ENCODE results near the gene UFSP1. TPM values are rescaled to one million over a fixed set of nuclear protein-coding genes. Genes with fewer than 3 reads are reported as not detected.

Gene UFSP1
- total RNA-seq, 1 donor from 2014 or later, result 3.5 TPM

DNA sequence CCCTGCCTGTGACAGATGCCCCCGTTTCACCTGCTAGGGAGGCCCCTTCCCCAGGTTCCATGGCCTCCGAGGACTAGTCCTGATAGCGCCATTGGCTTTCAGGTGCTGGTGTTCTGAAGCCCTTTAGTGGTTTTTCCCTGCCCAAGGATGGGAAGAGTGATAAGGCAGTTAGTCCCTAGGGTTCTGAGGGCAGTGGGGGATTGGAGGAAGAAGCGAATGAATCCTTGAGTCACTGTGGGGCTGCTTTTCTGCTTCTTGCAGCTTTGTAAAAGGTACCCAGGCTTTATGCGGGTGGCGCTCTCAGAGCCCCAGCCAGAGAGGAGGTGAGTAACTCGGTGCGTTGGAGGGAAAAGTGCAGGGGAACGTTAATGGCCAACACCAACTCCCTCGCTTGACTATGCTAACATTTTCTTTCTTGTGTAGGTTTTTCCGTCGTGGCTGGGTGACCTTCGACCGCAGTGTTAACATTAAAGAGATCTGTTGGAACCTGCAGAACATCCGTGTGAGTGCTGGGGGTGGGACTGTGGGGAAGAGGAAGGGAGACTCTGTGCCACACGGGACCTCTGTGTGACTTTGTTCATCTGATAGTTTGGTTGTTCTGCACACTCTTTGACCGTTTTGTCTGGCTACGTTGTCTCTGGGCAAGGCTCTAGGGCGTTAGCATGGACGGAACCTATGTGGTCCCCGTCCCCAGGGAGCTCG, 3.9 kb downstream of the UFSP1 start:
- H3K27me3 Mint-ChIP-seq, result no peaks in the 10 kb centered on the region
- H3K4me1 Mint-ChIP-seq (ENCODE audit: low read depth), result peaks cover 14% of the 10 kb centered on the region
- no peaks in the 10 kb centered on the region for H3K9me3 Mint-ChIP-seq (ENCODE audit: low read depth)
- TF ChIP-seq, protein P1, sequence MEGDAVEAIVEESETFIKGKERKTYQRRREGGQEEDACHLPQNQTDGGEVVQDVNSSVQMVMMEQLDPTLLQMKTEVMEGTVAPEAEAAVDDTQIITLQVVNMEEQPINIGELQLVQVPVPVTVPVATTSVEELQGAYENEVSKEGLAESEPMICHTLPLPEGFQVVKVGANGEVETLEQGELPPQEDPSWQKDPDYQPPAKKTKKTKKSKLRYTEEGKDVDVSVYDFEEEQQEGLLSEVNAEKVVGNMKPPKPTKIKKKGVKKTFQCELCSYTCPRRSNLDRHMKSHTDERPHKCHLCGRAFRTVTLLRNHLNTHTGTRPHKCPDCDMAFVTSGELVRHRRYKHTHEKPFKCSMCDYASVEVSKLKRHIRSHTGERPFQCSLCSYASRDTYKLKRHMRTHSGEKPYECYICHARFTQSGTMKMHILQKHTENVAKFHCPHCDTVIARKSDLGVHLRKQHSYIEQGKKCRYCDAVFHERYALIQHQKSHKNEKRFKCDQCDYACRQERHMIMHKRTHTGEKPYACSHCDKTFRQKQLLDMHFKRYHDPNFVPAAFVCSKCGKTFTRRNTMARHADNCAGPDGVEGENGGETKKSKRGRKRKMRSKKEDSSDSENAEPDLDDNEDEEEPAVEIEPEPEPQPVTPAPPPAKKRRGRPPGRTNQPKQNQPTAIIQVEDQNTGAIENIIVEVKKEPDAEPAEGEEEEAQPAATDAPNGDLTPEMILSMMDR (IDR thresholded peaks at IDR 0.05; ENCODE audit: unreplicated experiment), result no peak
- no peak overlapping the region for H3K4me3 Mint-ChIP-seq (ENCODE audit: low read depth)
- DNase-seq (ENCODE audit: low spot score, unreplicated experiment), result no peak
- H3K36me3 Mint-ChIP-seq (ENCODE audit: insufficient read depth), result peaks cover 48% of the 10 kb centered on the region
- no peak overlapping the region for H3K27ac Mint-ChIP-seq

DNA sequence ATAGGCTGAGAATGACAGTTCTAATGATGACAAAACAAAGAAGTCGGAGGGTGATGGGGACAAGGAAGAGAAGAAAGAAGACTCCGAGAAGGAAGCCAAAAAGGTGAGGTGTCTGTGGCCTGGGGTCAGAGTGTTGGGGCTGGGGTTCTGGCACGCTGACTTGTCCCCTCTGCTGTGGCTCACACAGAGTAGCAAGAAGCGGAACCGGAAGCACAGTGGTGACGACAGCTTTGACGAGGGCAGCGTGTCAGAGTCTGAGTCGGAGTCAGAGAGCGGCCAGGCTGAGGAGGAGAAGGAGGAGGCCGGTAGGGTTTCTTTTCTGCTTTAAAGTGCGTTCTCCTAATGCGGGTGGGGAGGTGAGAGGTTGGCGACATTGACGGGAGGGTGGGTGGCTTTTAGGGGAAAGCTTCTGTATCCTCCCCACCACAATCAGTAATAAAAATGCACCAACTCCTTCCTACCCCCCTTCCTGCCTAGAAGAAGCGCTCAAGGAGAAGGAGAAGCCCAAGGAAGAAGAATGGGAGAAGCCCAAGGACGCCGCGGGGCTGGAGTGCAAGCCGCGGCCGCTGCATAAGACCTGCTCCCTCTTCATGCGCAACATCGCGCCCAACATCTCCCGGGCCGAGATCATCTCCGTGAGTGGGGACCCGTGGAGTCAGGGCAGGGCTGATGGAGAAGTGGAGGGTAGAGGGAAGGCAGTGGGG, 4.6 kb downstream of the UFSP1 start:
- no peak overlapping the region for H3K27ac Mint-ChIP-seq
- DNase-seq (ENCODE audit: low spot score, unreplicated experiment), result no peak
- peaks cover 52% of the 10 kb centered on the region for H3K36me3 Mint-ChIP-seq (ENCODE audit: insufficient read depth)
- H3K4me3 Mint-ChIP-seq (ENCODE audit: low read depth), result no peak overlapping the region
- no peaks in the 10 kb centered on the region for H3K27me3 Mint-ChIP-seq
- peaks cover 11% of the 10 kb centered on the region for H3K4me1 Mint-ChIP-seq (ENCODE audit: low read depth)
- H3K9me3 Mint-ChIP-seq (ENCODE audit: low read depth), result no peaks in the 10 kb centered on the region
- TF ChIP-seq, protein P1 (IDR thresholded peaks at IDR 0.05; ENCODE audit: unreplicated experiment), result no peak

DNA sequence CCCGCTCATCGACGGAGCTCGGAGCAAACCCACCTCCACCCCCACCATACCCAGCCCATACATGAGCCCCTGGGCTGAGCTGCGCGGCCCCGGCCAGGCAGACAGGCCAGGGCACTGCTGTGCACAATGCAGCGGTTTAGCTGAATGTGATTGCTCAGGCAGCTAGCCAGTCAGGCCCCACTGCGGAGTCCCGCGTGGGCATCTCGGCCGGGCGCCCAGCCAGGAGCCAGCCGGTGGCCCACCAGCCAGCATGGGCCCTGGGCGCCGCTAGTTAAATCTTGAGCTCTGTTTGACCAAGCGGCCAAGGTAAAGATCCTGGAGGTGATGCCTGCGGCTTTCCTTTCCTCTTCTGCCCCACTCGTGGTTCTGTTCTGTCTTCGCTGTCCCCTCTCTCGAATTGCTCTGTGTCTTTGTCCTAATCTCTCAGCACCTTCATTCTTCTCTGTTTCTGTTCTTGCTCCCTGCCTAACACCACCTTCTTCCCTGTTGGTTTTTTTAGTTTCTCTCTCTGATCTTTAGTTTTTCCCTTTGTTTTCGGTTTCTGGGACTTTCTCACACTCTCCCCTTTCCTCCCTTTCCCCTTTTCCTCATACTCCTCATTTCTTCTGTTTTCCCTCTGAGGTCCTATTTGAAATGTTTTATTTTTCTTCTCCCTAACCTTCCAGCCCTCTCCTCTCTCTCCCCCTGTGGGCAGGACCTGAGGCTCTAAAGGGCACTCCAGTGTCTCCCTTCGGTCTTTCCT, 6.6 kb downstream of the UFSP1 start:
- Mint-ChIP-seq H3K9me3 (ENCODE audit: low read depth) (no peaks in the 10 kb centered on the region), H3K27ac (no peak overlapping the region), H3K27me3 (no peaks in the 10 kb centered on the region), H3K4me3 (ENCODE audit: low read depth) (no peak overlapping the region), H3K4me1 (ENCODE audit: low read depth) (peaks cover 10% of the 10 kb centered on the region), H3K36me3 (ENCODE audit: insufficient read depth) (peaks cover 58% of the 10 kb centered on the region)
- no peak for DNase-seq (ENCODE audit: low spot score, unreplicated experiment)
- TF ChIP-seq, protein P1 (IDR thresholded peaks at IDR 0.05; ENCODE audit: unreplicated experiment), result no peak

DNA sequence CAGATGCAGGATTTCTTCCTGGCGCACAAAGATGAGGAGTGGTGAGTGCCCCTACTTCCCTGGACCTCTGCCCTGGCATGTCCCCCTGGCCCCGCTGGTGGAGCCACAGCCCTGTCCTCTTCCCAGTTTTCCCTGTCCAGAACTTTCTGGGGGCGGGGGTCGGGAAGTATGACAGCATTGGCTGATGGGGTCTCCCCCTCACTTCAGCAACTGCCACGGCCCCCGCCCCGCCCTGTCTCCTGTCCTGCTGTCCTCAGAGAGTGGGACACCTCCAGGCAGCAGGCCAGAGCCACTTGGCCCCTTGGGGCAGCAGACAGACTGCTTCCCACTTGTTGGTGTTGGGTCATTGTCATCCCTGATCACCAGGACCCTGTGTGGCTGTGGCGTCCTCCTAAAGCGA, 7.3 kb downstream of the UFSP1 start:
- H3K27me3 Mint-ChIP-seq, result no peaks in the 10 kb centered on the region
- H3K9me3 Mint-ChIP-seq (ENCODE audit: low read depth), result no peaks in the 10 kb centered on the region
- no peak for DNase-seq (ENCODE audit: low spot score, unreplicated experiment)
- no peak overlapping the region for H3K27ac Mint-ChIP-seq
- TF ChIP-seq, protein P1 (IDR thresholded peaks at IDR 0.05; ENCODE audit: unreplicated experiment), result no peak
- H3K4me1 Mint-ChIP-seq (ENCODE audit: low read depth), result peaks cover 12% of the 10 kb centered on the region
- H3K4me3 Mint-ChIP-seq (ENCODE audit: low read depth), result no peak overlapping the region
- H3K36me3 Mint-ChIP-seq (ENCODE audit: insufficient read depth), result peaks cover 53% of the 10 kb centered on the region

DNA sequence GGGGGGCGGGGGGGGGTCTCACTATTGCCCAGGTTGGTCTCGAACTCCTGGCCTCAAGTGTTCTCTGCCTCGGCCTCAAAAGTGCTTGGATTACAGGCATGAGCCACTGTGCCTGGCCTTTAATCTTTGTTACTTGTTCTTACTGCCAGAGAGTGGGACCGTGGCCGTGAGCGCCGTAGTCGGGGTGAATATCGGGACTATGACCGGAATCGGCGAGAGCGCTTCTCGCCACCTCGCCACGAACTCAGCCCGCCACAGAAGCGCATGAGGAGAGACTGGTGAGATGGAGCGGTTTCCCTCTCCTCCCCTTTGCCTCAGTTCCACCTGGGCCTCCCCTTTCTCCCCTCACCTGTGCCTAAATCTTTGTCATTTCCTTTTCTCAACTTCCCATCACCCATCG, 8.4 kb downstream of the UFSP1 start:
- Mint-ChIP-seq H3K27ac (no peak overlapping the region), H3K36me3 (ENCODE audit: insufficient read depth) (peaks cover 53% of the 10 kb centered on the region), H3K4me3 (ENCODE audit: low read depth) (no peak overlapping the region), H3K9me3 (ENCODE audit: low read depth) (no peaks in the 10 kb centered on the region), H3K27me3 (no peaks in the 10 kb centered on the region), H3K4me1 (ENCODE audit: low read depth) (peaks cover 19% of the 10 kb centered on the region)
- TF ChIP-seq, protein P1 (IDR thresholded peaks at IDR 0.05; ENCODE audit: unreplicated experiment), result no peak
- no peak for DNase-seq (ENCODE audit: low spot score, unreplicated experiment)

Data from progenitor cell of endocrine pancreas (in vitro differentiated cells).